Spleen (tissue), 7 donors: Measurements from ENCODE around the gene POLR2I.
"Not testable (repeated sequence)": the region's sequence is repeated elsewhere in the genome, so short reads cannot be mapped to it uniquely, and the experiment has no call there.

ENCODE experiments used
- POLR2A ChIP-seq, 3 donors: fragments of 450-650 bp; IDR thresholded peaks; one replicate each; pipeline ENCODE4 v1.5.1; 2017; ENCODE audit warnings: antibody characterized with exemption in 3 of 3, mild to moderate bottlenecking in 1 of 3
- POLR2AphosphoS5 ChIP-seq, 3 donors: sonication (generic); formaldehyde crosslinking; IDR thresholded peaks; one replicate each; pipeline ENCODE4 v1.5.1; 2017; ENCODE audit warnings: antibody characterized with exemption in 3 of 3
- TF ChIP-seq, protein P1 (sequence below), 11 experiments: fragments of 200-600 bp in 7 of 11; fragments of 450-650 bp in 4 of 11; sonication (generic) in 4 of 11; IDR thresholded peaks in 8 of 11; conservative IDR thresholded peaks in 3 of 11; 1 replicate in 7 of 11; 2 replicates in 4 of 11; pipeline versions ENCODE4 v1.4.0 to v1.8.0; 2016 to 2021; ENCODE audit warnings: antibody characterized with exemption in 11 of 11, inconsistent platforms in 4 of 11, mild to moderate bottlenecking in 1 of 11
- donor health status: DM: no; HTN: no; CAD: no; lungs with moderate emphysema.
- donor health status: DM: no; HTN: no; CAD: no.
- donor health status: DM: no; HTN: no; CAD: no.

DNA sequence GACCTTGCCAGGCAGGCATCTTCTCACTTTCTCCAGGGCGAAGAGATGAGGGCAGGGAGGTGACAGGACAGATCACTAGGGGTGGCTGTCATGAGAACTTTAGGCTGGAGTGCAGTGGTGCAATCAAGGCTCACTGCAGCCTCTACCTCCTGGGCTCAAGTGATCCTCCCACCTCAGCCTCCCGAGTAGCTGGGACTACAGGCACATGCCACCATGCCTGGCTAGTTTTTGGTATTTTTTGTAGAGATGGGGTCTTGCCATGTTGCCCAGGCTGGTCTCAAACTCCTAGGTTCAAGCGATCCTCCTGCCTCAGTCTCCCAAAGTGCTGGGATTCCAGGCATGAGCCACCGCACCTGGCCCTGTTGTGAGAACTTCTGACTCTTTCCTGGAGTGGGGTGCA lies 20.2 kb upstream of the POLR2I start:
- TF ChIP-seq, protein P1, sequence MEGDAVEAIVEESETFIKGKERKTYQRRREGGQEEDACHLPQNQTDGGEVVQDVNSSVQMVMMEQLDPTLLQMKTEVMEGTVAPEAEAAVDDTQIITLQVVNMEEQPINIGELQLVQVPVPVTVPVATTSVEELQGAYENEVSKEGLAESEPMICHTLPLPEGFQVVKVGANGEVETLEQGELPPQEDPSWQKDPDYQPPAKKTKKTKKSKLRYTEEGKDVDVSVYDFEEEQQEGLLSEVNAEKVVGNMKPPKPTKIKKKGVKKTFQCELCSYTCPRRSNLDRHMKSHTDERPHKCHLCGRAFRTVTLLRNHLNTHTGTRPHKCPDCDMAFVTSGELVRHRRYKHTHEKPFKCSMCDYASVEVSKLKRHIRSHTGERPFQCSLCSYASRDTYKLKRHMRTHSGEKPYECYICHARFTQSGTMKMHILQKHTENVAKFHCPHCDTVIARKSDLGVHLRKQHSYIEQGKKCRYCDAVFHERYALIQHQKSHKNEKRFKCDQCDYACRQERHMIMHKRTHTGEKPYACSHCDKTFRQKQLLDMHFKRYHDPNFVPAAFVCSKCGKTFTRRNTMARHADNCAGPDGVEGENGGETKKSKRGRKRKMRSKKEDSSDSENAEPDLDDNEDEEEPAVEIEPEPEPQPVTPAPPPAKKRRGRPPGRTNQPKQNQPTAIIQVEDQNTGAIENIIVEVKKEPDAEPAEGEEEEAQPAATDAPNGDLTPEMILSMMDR (IDR thresholded peaks at IDR 0.05 in 8 of 11, conservative IDR thresholded peaks at IDR 0.05 in 3 of 11): not testable (repeated sequence)
- TF ChIP-seq POLR2A, POLR2AphosphoS5 (IDR thresholded peaks at IDR 0.05): not testable (repeated sequence)
